Measurements from ENCODE around the gene GJB5. TPM values are rescaled to one million over a fixed set of nuclear protein-coding genes. Genes with fewer than 3 reads are reported as not detected.

Gene GJB5
- total and polyA plus RNA-seq, 2 of the 8 experiments (the other 6 are each of a cell fraction or from before 2014, with no cell fraction given), result 0.86 to 3.1 TPM

GRCh38 chr1:34755961-34756360 is 1.1 kb downstream of the GJB5 start:
- no peak overlapping the region for H4K91ac ChIP-seq (replicated peaks; ENCODE audit: insufficient read length, low read length)
- H3K4me2 ChIP-seq (ENCODE audit: insufficient read depth in 1 of 2, low read depth in 2 of 2, low read length in 2 of 2), result no peak overlapping the region
- no peaks in the 10 kb centered on the region for H3K9me3 ChIP-seq (ENCODE audit: insufficient read depth in 2 of 2, low read depth in 1 of 2, low read length in 1 of 2)
- H3K23ac ChIP-seq (ENCODE audit: insufficient read length), result no peak overlapping the region
- no peak overlapping the region for H3K9ac ChIP-seq (replicated peaks in 1 of 4; ENCODE audit: extremely low read depth in 1 of 4, low read depth in 3 of 4, low read length in 3 of 4)
- H3K79me2 ChIP-seq (ENCODE audit: control insufficient read depth in 1 of 2, insufficient read depth in 2 of 2, low read length in 2 of 2), result no peaks in the 10 kb centered on the region
- 95% methylated on average over 6 of the region's 6 CpGs; no CpG with 5 or more reads in 1 of the 2 experiments for WGBS, 2 experiments (ENCODE audit: extremely low coverage in 1 of 2, insufficient coverage in 1 of 2, insufficient read length in 1 of 2, insufficient replicate concordance in 2 of 2, low coverage in 1 of 2, low lambda C conversion rate in 2 of 2, missing lambda C conversion rate in 1 of 2)
- no peak overlapping the region for H2BK120ac ChIP-seq (replicated peaks; ENCODE audit: low read depth, low read length)
- TF ChIP-seq POLR2AphosphoS5 (IDR thresholded peaks at IDR 0.05; ENCODE audit: low read depth, low read length), result no peak
- no peak for TF ChIP-seq SP4 (IDR thresholded peaks at IDR 0.05; ENCODE audit: low read length)
- TF ChIP-seq SP1 (IDR thresholded peaks at IDR 0.05; ENCODE audit: low read depth, low read length), result no peak
- TF ChIP-seq BCL11A (IDR thresholded peaks at IDR 0.05; ENCODE audit: low read depth in 2 of 2, low read length in 2 of 2), result no peak
- no peak for TF ChIP-seq TAF1 (IDR thresholded peaks at IDR 0.05; ENCODE audit: low read depth, low read length)
- TF ChIP-seq ZNF274 (IDR thresholded peaks at IDR 0.05; ENCODE audit: borderline replicate concordance, extremely low read depth, low read length), result no peak
- no peak for TF ChIP-seq JUND (IDR thresholded peaks at IDR 0.05; ENCODE audit: low read length)
- no peak for TF ChIP-seq CBX5 (IDR thresholded peaks at IDR 0.05; ENCODE audit: low read depth, low read length)
- TF ChIP-seq TAF7 (optimal IDR thresholded peaks at IDR 0.05; ENCODE audit: borderline replicate concordance, low read depth, low read length), result no peak
- TF ChIP-seq MAX (IDR thresholded peaks at IDR 0.05), result no peak
- no peak for TF ChIP-seq SRF (IDR thresholded peaks at IDR 0.05; ENCODE audit: low read depth, low read length)
- FAIRE-seq, result no peak
- ChIA-PET POLR2A (ENCODE audit: partially characterized antibody) (interaction anchor here (1.4 kb wide), 1 partner anchor 68 kb away, joined by 3 read pairs; no protein-coding TSS in a partner anchor), CTCF (ENCODE audit: partially characterized antibody) (interaction anchor here (1.3 to 5.9 kb wide), 3 partner anchors 13 to 97 kb away, joined by 3 to 42 read pairs (median 10); no protein-coding TSS in a partner anchor)
- no peak overlapping the region for H3K4ac ChIP-seq (replicated peaks; ENCODE audit: insufficient read length, low read depth, low read length)
- H3K14ac ChIP-seq (ENCODE audit: insufficient read length), result no peak overlapping the region
- H2BK15ac ChIP-seq (ENCODE audit: low read length), result no peak overlapping the region
- H3K36me3 ChIP-seq (ENCODE audit: control insufficient read depth in 2 of 4, insufficient read depth in 4 of 4, low read length in 3 of 4), result no peaks in the 10 kb centered on the region
- H4K20me1 ChIP-seq (replicated peaks in 1 of 2; ENCODE audit: control insufficient read depth in 1 of 2, insufficient read depth in 2 of 2, low read length in 2 of 2), result no peaks in the 10 kb centered on the region
- no peak overlapping the region for H2BK5ac ChIP-seq (ENCODE audit: low read depth, low read length)
- no peaks in the 10 kb centered on the region for H3K23me2 ChIP-seq (ENCODE audit: low read depth, low read length)
- H2AK5ac ChIP-seq (ENCODE audit: low read depth, low read length), result no peak overlapping the region
- no peak overlapping the region for H3K18ac ChIP-seq (ENCODE audit: extremely low read depth, low read length)
- H4K8ac ChIP-seq (ENCODE audit: extremely low read depth, insufficient read depth, low read length), result no peak overlapping the region
- no peak for DNase-seq (ENCODE audit: low read depth in 1 of 2, low spot score in 2 of 2)
- H3K79me1 ChIP-seq (ENCODE audit: low read depth, low read length), result no peaks in the 10 kb centered on the region
- H3K4me3 ChIP-seq (ENCODE audit: extremely low read depth in 1 of 4, insufficient read depth in 2 of 4, low read depth in 3 of 4, low read length in 4 of 4), result no peak overlapping the region
- H2BK20ac ChIP-seq (ENCODE audit: low read length), result no peak overlapping the region
- H3K56ac ChIP-seq (replicated peaks; ENCODE audit: insufficient read length, low read depth, low read length), result no peak overlapping the region
- no peak overlapping the region for H3K27ac ChIP-seq (ENCODE audit: low read depth, low read length)
- no peaks in the 10 kb centered on the region for H3K27me3 ChIP-seq (replicated peaks in 1 of 4; ENCODE audit: control insufficient read depth in 3 of 4, extremely low read depth in 1 of 4, insufficient read depth in 3 of 4, low read length in 3 of 4)
- H2AFZ ChIP-seq (ENCODE audit: low read length), result no peak overlapping the region
- H2BK12ac ChIP-seq (ENCODE audit: low read depth, low read length), result no peak overlapping the region
- H4K5ac ChIP-seq (ENCODE audit: insufficient read length, low read depth, low read length), result no peak overlapping the region
- H3K4me1 ChIP-seq (replicated peaks in 1 of 4; ENCODE audit: control insufficient read depth in 3 of 4, insufficient read depth in 4 of 4, low read length in 3 of 4), result peaks cover 0 to 11% (median 6%) of the 10 kb centered on the region in 4 experiments; a peak in 6 of 7 replicates

Data from H1 (cell line).